Astrocyte (in vitro differentiated cells and primary cell): ENCODE measurements around the gene TAOK2. TPM values are rescaled to one million over a fixed set of nuclear protein-coding genes. Genes with fewer than 3 reads are reported as not detected.

Experiments used
- DNase-seq: peaks from one replicate; pipeline ENCODE4 v3.0.0-alpha.2; 2010; ENCODE audit warnings: low read depth
- FAIRE-seq: peaks from 2 replicates; lab custom pipeline; 2011; peaks lifted over from hg19 to GRCh38; lab: Jason Lieb, UNC
- H2AFZ ChIP-seq: 2 replicates; pipeline ENCODE4 v1.6.0; 2012; ENCODE audit warnings: low read depth, low read length, inconsistent platforms
- H3K27ac ChIP-seq: 2 replicates; pipeline ENCODE4 v1.5.1; 2011; ENCODE audit warnings: low read depth, low read length, inconsistent platforms
- H3K27me3 ChIP-seq: 2 replicates; pipeline ENCODE4 v1.6.0; 2011; ENCODE audit warnings: low read length, inconsistent platforms; ENCODE audit not compliant: insufficient read depth
- H3K36me3 ChIP-seq: 2 replicates; pipeline ENCODE4 v1.5.1; 2011; ENCODE audit warnings: low read length, inconsistent platforms; ENCODE audit not compliant: insufficient read depth
- H3K4me1 ChIP-seq: 2 replicates; pipeline ENCODE4 v1.5.1; 2011; ENCODE audit warnings: low read length, inconsistent platforms; ENCODE audit not compliant: insufficient read depth
- H3K4me2 ChIP-seq: 2 replicates; pipeline ENCODE4 v1.6.0; 2012; ENCODE audit warnings: low read length, inconsistent platforms
- H3K4me3 ChIP-seq: 2 replicates; pipeline ENCODE4 v1.5.1; 2011; ENCODE audit warnings: low read depth, mild to moderate bottlenecking, low read length, inconsistent platforms; ENCODE audit not compliant: insufficient read depth
- H3K79me2 ChIP-seq: 2 replicates; pipeline ENCODE4 v1.6.0; 2012; ENCODE audit warnings: mild to moderate bottlenecking, low read length, inconsistent platforms; ENCODE audit not compliant: insufficient read depth
- H3K9ac ChIP-seq: 2 replicates; pipeline ENCODE4 v1.6.0; 2012; ENCODE audit warnings: mild to moderate bottlenecking, low read length, inconsistent platforms
- H3K9me3 ChIP-seq: 2 replicates; pipeline ENCODE4 v1.5.1; 2012; ENCODE audit warnings: low read depth, mild to moderate bottlenecking, low read length, inconsistent platforms; ENCODE audit not compliant: insufficient read depth
- H4K20me1 ChIP-seq: 2 replicates; pipeline ENCODE4 v1.6.0; 2012; ENCODE audit warnings: low read length, inconsistent platforms; ENCODE audit not compliant: insufficient read depth
- H3K27ac Mint-ChIP-seq: one replicate; pipeline ENCODE4 v1.8.0; 2021; ENCODE audit warnings: mild to moderate bottlenecking, mixed read lengths; ENCODE audit not compliant: unreplicated experiment
- H3K27me3 Mint-ChIP-seq: one replicate; pipeline ENCODE4 v1.8.0; 2021; ENCODE audit warnings: low read depth, mixed read lengths; ENCODE audit not compliant: unreplicated experiment
- H3K36me3 Mint-ChIP-seq: one replicate; pipeline ENCODE4 v1.8.0; 2021; ENCODE audit warnings: low read depth, mixed read lengths; ENCODE audit not compliant: unreplicated experiment
- H3K4me1 Mint-ChIP-seq: one replicate; pipeline ENCODE4 v1.8.0; 2021; ENCODE audit warnings: low read depth, mixed read lengths; ENCODE audit not compliant: unreplicated experiment
- H3K4me3 Mint-ChIP-seq: one replicate; pipeline ENCODE4 v1.8.0; 2021; ENCODE audit warnings: mild to moderate bottlenecking, moderate library complexity, mixed read lengths; ENCODE audit not compliant: unreplicated experiment
- H3K9me3 Mint-ChIP-seq: one replicate; pipeline ENCODE4 v1.8.0; 2021; ENCODE audit warnings: mild to moderate bottlenecking, mixed read lengths; ENCODE audit not compliant: unreplicated experiment
- CTCF ChIP-seq: IDR thresholded peaks from 2 replicates; pipeline ENCODE4 v1.5.1; 2011; ENCODE audit warnings: low read depth, mild to moderate bottlenecking, inconsistent platforms, low read length, moderate library complexity; ENCODE audit not compliant: insufficient read depth
- EZH2 ChIP-seq: IDR thresholded peaks from 2 replicates; pipeline ENCODE4 v1.6.1; 2012; ENCODE audit warnings: mild to moderate bottlenecking, low read length, inconsistent platforms; ENCODE audit not compliant: insufficient read depth
- total RNA-seq: library from RNA; stranded (reverse); gene quantifications from 2 replicates; pipeline ENCODE4 v1.2.1, GENCODE V29; 2021

TAOK2 gene
- total RNA-seq, 1 donor from 2014 or later: 55.9 TPM

- no peaks in the 10 kb centered on the region for H3K27me3 Mint-ChIP-seq
- Histone ChIP-seq H3K9ac (no peak overlapping the region), H3K27me3 (no peaks in the 10 kb centered on the region), H4K20me1 (peaks cover 61% of the 10 kb centered on the region), H3K36me3 (peaks cover 67% of the 10 kb centered on the region), H3K27ac (no peak overlapping the region), H3K4me1 (no peaks in the 10 kb centered on the region), H3K9me3 (no peaks in the 10 kb centered on the region), H3K4me3 (no peak overlapping the region), H3K79me2 (peaks cover 9% of the 10 kb centered on the region), H3K4me2 (no peak overlapping the region), H2AFZ (no peak overlapping the region)
- no peaks in the 10 kb centered on the region for H3K4me1 Mint-ChIP-seq
- H3K9me3 Mint-ChIP-seq: no peaks in the 10 kb centered on the region
- TF ChIP-seq EZH2: no peak
- TF ChIP-seq CTCF: no peak
- H3K4me3 Mint-ChIP-seq: no peak overlapping the region
- H3K27ac Mint-ChIP-seq: no peak overlapping the region
- FAIRE-seq (no peak), DNase-seq (no peak)
- peaks cover 20% of the 10 kb centered on the region for H3K36me3 Mint-ChIP-seq
Measured at GRCh38 chr16:29983420-29984136, 9.9 kb downstream of the TAOK2 start.

- Histone ChIP-seq H4K20me1 (peaks cover 61% of the 10 kb centered on the region), H3K27me3 (no peaks in the 10 kb centered on the region), H3K9me3 (no peaks in the 10 kb centered on the region), H3K9ac (no peak overlapping the region), H3K27ac (no peak overlapping the region), H3K79me2 (peaks cover 3% of the 10 kb centered on the region), H2AFZ (no peak overlapping the region), H3K36me3 (peaks cover 65% of the 10 kb centered on the region), H3K4me2 (no peak overlapping the region), H3K4me3 (no peak overlapping the region), H3K4me1 (no peaks in the 10 kb centered on the region)
- H3K27me3 Mint-ChIP-seq: no peaks in the 10 kb centered on the region
- H3K4me3 Mint-ChIP-seq: no peak overlapping the region
- no peak for TF ChIP-seq EZH2
- TF ChIP-seq CTCF: no peak
- DNase-seq (no peak), FAIRE-seq (no peak)
- no peak overlapping the region for H3K27ac Mint-ChIP-seq
- peaks cover 20% of the 10 kb centered on the region for H3K36me3 Mint-ChIP-seq
- H3K4me1 Mint-ChIP-seq: no peaks in the 10 kb centered on the region
- no peaks in the 10 kb centered on the region for H3K9me3 Mint-ChIP-seq
Measured at GRCh38 chr16:29984137-29984763, 10.6 kb downstream of the TAOK2 start.

GRCh38 chr16:29984764-29985147 is 11.1 kb downstream of the TAOK2 start:
- Histone ChIP-seq H3K9ac (no peak overlapping the region), H3K27ac (no peak overlapping the region), H3K9me3 (no peaks in the 10 kb centered on the region), H3K79me2 (peaks cover 3% of the 10 kb centered on the region), H2AFZ (no peak overlapping the region), H4K20me1 (peaks cover 60% of the 10 kb centered on the region), H3K27me3 (no peaks in the 10 kb centered on the region), H3K4me1 (no peaks in the 10 kb centered on the region), H3K4me3 (no peak overlapping the region), H3K4me2 (no peak overlapping the region), H3K36me3 (peaks cover 64% of the 10 kb centered on the region)
- Mint-ChIP-seq H3K27me3 (no peaks in the 10 kb centered on the region), H3K27ac (no peak overlapping the region), H3K36me3 (peaks cover 17% of the 10 kb centered on the region), H3K4me3 (no peak overlapping the region), H3K9me3 (no peaks in the 10 kb centered on the region), H3K4me1 (no peaks in the 10 kb centered on the region)
- FAIRE-seq (no peak), DNase-seq (no peak)
- TF ChIP-seq EZH2: no peak
- TF ChIP-seq CTCF: no peak
